ENCODE results near the gene STOML1. TPM values are rescaled to one million over a fixed set of nuclear protein-coding genes. Genes with fewer than 3 reads are reported as not detected.

STOML1 gene
- total RNA-seq = 5.4 and 13.1 TPM in 2 replicates

- peak; percentile 94 to 95 for DNase-seq (ENCODE audit: low read depth in 2 of 2)
Measured at GRCh38 chr15:73991726-73992593, at the start of gene STOML1. Gene STOML1 (minus strand): TSS chr15:73992295. CDS start chr15:73992223, 72 bp downstream.

GRCh38 chr15:74041311-74041756 lies 49.2 kb upstream of the STOML1 start:
- no peak for DNase-seq (ENCODE audit: low read depth in 2 of 2)

- DNase-seq (ENCODE audit: low read depth in 2 of 2) = peak in 1 of 2 donors; percentile 86
Measured at GRCh38 chr15:74040109-74040850, 48.2 kb upstream of the STOML1 start.

GRCh38 chr15:74039656-74040010 lies 47.5 kb upstream of the STOML1 start:
- no peak for DNase-seq (ENCODE audit: low read depth in 2 of 2)

GRCh38 chr15:74038707-74039655 lies 46.9 kb upstream of the STOML1 start:
- no peak for DNase-seq (ENCODE audit: low read depth in 2 of 2)

- no peak for DNase-seq (ENCODE audit: low read depth in 2 of 2)
Measured at GRCh38 chr15:74037171-74038117, 45.3 kb upstream of the STOML1 start.

GRCh38 chr15:74036271-74037170 lies 44.4 kb upstream of the STOML1 start:
- peak; percentile 65 to 78 for DNase-seq (ENCODE audit: low read depth in 2 of 2)

- DNase-seq (ENCODE audit: low read depth in 2 of 2) = no peak
Measured at GRCh38 chr15:74035121-74036017, 43.3 kb upstream of the STOML1 start.

GRCh38 chr15:74034206-74034755 lies 42.2 kb upstream of the STOML1 start:
- no peak for DNase-seq (ENCODE audit: low read depth in 2 of 2)

GRCh38 chr15:74032606-74033561 lies 40.8 kb upstream of the STOML1 start:
- no peak for DNase-seq (ENCODE audit: low read depth in 2 of 2)

- no peak for DNase-seq (ENCODE audit: low read depth in 2 of 2)
Measured at GRCh38 chr15:74032046-74032445, 40.0 kb upstream of the STOML1 start.

- DNase-seq (ENCODE audit: low read depth in 2 of 2) = peak in 1 of 2 donors; percentile 79
Measured at GRCh38 chr15:74028646-74029045, 36.6 kb upstream of the STOML1 start.

GRCh38 chr15:74027688-74028087 lies 35.6 kb upstream of the STOML1 start:
- DNase-seq (ENCODE audit: low read depth in 2 of 2) = no peak

GRCh38 chr15:74025436-74025835 lies 33.3 kb upstream of the STOML1 start:
- peak; percentile 34 to 86 for DNase-seq (ENCODE audit: low read depth in 2 of 2)

- no peak for DNase-seq (ENCODE audit: low read depth in 2 of 2)
Measured at GRCh38 chr15:74024687-74025086, 32.6 kb upstream of the STOML1 start.

GRCh38 chr15:74022706-74023470 lies 30.8 kb upstream of the STOML1 start:
- DNase-seq (ENCODE audit: low read depth in 2 of 2) = no peak
